Activated CD4-positive, alpha-beta T cell treated with anti-CD3 and anti-CD28 coated beads, Interleukin-2, Interleukin-4, amounts not matched to agents 100 ng/mL and 50 ng/mL, durations not matched to agents 16 hours and 8 hours (primary cell): ENCODE measurements around the gene TEX30.

Experiments
- DNase-seq: peaks from one replicate; pipeline ENCODE4 v3.0.0-alpha.2; 2020; ENCODE audit warnings: low spot score

Gene TEX30

GRCh38 chr13:102779436-102780159 lies 6.0 kb upstream of the TEX30 start:
- DNase-seq: peak; percentile 47

DNA sequence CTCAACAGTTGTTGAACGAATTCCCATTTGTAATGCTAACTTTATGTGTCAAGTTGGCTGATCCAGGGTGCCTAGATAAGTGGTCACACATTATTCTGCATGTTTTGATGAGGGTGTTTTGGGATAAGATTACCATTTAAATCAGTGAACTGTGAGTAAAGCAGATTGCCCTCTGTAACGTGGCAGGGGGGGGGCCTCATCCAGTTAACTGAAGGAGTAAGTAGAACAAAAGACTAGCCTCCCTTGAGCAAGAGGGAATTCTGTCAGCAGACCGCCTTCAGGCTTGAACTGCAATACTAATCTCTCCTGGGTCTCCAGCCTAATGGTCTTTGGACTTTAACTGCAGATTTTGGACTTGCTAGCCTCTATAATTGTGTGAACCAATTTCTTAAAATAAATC lies 4.2 kb upstream of the TEX30 start:
- no peak for DNase-seq

GRCh38 chr13:102776271-102776670 lies 2.7 kb upstream of the TEX30 start:
- DNase-seq: no peak

DNA sequence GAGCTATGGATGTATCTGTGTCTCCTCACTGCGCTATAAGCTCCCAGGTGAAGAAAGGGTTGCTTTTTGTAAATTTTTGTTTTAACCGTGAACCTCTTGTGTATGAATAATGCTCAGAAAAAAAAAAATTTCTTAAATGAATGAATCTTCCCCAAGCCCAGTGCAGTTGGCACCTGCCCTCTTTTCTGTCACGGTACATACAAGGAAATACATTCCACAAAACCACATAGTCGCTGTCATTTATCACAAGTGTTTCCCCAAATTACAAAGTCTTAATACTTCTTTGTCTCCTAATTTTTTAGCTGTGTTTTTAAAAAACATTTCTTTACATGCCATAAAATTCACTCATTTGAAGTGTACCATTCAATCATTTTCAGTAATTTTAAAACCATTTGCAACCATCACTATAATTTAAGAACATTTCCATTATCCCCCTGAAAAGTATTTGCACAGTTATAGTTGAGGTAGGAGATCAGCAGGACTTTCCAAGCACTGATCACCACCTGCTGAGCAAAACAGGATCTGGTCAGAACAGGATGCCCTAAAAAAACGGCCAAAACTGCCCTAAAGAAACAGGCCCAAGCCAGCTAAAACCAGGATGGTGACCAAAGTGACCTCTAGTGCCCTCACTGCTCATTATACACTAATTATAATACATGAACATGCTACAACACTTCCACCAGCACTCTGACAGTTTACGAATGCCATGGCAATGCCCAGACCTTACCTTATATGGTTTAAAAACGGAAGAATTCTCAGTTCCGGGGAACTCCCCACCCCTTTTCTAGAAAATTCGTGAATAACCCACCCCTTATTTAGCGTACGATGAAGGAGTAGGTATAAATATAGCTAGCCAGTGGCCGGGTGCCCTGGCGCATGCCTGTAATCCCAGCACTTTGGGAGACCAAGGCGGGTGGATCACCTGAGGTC lies 1.3 kb upstream of the TEX30 start:
- DNase-seq: no peak

DNA sequence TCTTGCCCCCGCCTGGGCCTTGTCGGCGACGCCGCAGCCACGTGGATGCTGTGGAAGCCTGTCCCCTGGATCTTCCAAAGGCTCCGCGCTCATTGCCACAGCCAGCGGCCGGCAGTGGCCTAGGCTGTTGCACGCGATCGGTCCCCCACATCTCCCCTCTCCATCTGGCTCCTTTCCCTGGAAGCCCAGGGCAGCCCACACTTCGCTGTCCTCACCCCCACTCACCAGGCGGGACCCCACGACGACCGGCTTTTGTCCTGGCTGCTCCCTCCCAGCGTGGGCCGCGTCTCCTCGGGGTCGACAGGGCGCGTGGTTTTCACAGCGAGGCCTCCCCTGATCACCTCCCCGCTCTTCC lies 605 bp upstream of the TEX30 start:
- no peak for DNase-seq

DNA sequence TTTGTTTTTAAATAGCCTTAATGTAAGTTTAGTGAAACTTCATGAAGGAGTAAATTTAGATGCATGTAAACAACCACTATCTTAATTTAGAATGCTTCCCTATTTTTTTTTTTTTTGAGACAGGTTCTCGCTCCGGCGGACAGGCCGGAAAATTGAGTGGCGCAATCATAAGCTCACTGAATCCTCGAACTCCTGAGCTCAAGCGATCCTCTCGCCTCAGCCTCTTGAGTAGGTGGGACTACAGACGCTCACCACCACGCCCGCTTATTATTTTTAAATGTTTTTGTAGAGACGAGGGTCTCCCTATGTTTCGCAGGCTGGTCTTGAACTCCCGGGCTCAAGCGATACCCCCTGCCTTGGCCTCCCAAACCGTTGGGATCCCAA lies 1.6 kb downstream of the TEX30 start:
- no peak for DNase-seq

GRCh38 chr13:102771298-102772041 lies 2.1 kb downstream of the TEX30 start:
- DNase-seq: no peak

GRCh38 chr13:102770435-102770834 lies 3.2 kb downstream of the TEX30 start:
- no peak for DNase-seq

DNA sequence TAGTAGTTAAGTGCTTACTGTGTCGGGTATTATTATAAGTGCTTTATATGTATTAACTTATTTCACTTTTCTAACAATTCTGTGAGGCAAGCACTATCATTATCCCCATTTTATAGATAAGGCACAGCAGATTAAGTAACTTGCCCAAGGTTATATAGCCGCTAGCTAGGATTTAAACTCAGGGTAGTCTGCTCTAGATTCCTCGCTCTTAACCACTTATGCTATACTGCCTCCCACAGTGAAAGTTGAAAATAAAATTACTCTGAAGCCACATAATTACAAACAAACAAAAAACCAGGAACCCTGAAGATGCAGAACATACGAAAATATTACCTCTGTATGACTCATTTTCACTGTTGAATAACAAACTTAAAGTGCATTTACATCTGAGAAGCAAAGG lies 3.9 kb downstream of the TEX30 start:
- DNase-seq: no peak

DNA sequence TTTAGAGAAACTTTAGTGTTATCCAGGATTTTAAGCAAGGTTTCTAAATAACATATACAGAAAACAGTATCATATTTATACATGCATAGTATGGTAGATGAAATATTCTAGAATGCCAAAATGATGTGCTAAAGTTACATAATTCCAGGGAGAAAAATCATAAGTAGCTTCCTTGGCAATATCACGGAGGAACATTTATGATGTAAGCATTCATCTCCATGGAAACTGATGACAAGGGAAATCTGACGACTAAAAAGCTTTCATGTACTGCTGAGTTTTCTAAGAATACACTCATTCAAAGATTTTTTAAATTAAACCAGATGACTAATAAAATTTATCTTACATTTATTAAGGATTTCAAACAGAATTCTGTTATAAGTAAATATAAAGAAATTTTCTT lies 4.7 kb downstream of the TEX30 start:
- no peak for DNase-seq

- no peak for DNase-seq
These were observed 9.8 kb downstream of the TEX30 start for GRCh38 chr13:102763741-102764140.

DNA sequence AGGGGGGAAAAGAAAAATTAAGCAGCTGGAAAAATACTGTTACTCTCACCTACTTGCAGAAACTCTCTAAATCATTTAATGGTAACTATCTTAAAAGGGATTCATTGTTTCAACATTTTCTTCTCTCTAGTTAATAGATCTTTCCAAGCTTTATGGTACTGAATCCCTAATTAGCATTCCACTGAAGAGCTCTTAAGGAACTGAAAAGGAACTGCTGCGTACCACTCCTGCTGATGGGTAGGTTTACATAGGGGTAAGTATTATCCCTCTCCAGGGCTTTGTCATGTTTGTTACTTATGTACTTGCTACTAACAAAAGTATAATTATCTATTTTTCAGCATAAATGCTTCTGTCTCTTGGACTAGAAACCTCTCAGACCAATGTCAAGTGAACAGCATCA lies 12.5 kb downstream of the TEX30 start:
- no peak for DNase-seq

GRCh38 chr13:102758842-102759241 lies 14.7 kb downstream of the TEX30 start:
- no peak for DNase-seq

- DNase-seq: no peak
These were observed 16.6 kb downstream of the TEX30 start for GRCh38 chr13:102757006-102757405.

- DNase-seq: no peak
These were observed 21.7 kb downstream of the TEX30 start for GRCh38 chr13:102751886-102752285.

GRCh38 chr13:102742506-102742905 lies 31.1 kb downstream of the TEX30 start:
- DNase-seq: no peak

- DNase-seq: no peak
These were observed 31.5 kb downstream of the TEX30 start for GRCh38 chr13:102742101-102742500.

GRCh38 chr13:102729560-102730270 lies 43.9 kb downstream of the TEX30 start:
- DNase-seq: no peak

- DNase-seq: no peak
These were observed 47.2 kb downstream of the TEX30 start for GRCh38 chr13:102726430-102726829.

DNA sequence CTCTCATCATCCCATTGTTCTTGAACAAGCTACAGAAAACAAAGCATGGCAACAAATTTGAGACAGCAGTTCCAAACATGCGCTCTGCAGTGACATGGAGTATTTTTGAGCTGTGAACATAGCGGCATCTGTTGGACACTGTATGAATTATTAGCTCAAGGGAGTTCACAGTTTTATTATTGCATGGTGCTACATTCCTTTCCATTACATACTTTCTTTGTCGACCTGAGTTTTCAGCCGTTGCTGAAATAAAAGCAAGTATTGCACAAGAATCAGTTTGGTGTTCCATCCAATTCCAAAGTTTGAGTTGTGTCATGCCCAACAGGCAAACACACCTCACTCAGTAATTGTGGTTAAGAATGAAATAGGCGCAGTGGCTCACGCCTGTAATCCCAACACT lies 48.7 kb downstream of the TEX30 start:
- DNase-seq: no peak

DNA sequence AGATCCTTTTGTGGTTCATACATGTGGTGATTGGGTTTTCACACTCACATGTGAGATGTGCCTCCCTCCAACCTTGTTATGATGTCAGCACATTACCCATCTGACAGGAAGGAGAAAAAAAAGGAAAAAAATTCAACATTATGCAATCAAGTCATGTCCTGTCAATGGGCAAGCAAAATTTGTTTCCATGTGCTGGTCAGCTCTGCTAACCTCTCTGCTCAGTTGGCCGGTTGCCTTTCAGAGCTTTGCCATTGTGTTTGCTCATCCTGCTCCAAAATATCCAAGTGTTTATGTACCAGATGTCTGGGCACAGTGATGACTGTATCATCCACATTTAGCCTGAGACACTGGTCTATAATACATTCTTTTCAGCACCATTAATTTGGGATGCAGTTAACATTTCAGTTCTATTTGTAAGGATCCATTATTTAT lies 51.8 kb downstream of the TEX30 start:
- DNase-seq: no peak

DNA sequence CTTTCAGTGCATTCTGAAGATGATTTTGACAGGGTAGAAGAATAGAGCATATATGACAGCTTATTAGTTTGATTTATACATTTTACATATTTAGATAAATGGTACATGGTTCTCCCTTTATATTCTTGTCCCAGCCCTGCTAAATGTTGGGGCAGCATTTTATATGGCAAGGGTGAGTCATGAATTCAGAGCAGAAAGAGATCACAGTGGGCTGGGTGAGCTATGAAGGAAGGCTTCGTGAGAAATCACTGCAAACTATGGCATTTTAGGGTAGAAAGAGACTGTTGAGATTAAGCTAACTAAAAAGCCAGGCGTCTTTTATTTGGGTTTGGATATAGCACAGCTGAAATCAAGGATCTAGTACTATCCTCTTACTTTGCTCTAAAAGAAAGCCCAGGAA lies 54.8 kb downstream of the TEX30 start:
- DNase-seq: no peak
